ENCODE measurements around the gene NPC2. TPM values are rescaled to one million over a fixed set of nuclear protein-coding genes. Genes with fewer than 3 reads are reported as not detected.

NPC2 gene
- total RNA-seq, 4 donors from 2014 or later, result 225 to 510 (median 340) TPM

DNA sequence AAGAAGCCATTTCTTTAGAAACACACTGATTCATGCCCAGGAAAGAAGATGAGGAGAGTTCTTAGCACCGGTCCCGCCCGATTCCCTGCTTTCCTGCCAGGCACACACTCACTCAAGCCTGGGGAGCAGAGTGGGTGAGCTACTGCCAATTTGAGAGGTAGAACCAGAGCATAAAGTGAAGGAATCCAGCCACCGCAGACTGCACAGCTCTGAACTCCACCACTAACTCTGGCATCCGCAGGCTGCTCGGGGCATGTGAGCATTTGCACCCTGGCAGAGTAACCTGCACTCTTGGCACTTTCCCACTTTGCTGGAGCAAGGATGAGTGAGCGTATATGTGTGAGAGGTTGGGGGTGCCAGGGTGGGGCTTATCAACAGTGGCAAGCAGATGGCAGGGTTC, 63.1 kb downstream of the NPC2 start:
- H3K36me3 ChIP-seq, result no peaks in the 10 kb centered on the region
- H3K27me3 ChIP-seq, result peaks cover 0 to 17% of the 10 kb centered on the region in 2 donors
- no peak overlapping the region for H3K4me3 ChIP-seq
- H3K27ac ChIP-seq, result no peak overlapping the region
- peaks cover 0 to 7% (median 0%) of the 10 kb centered on the region in 4 donors for H3K4me1 ChIP-seq
- no peak for DNase-seq (ENCODE audit: low spot score in 2 of 2)
- no peaks in the 10 kb centered on the region for H3K9me3 ChIP-seq
- 84% methylated on average over 7 of the region's 7 CpGs for WGBS, 2 donors
- TF ChIP-seq, protein P1, sequence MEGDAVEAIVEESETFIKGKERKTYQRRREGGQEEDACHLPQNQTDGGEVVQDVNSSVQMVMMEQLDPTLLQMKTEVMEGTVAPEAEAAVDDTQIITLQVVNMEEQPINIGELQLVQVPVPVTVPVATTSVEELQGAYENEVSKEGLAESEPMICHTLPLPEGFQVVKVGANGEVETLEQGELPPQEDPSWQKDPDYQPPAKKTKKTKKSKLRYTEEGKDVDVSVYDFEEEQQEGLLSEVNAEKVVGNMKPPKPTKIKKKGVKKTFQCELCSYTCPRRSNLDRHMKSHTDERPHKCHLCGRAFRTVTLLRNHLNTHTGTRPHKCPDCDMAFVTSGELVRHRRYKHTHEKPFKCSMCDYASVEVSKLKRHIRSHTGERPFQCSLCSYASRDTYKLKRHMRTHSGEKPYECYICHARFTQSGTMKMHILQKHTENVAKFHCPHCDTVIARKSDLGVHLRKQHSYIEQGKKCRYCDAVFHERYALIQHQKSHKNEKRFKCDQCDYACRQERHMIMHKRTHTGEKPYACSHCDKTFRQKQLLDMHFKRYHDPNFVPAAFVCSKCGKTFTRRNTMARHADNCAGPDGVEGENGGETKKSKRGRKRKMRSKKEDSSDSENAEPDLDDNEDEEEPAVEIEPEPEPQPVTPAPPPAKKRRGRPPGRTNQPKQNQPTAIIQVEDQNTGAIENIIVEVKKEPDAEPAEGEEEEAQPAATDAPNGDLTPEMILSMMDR (IDR thresholded peaks at IDR 0.05), result no peak
- TF ChIP-seq POLR2A (IDR thresholded peaks at IDR 0.05), result no peak
- TF ChIP-seq EP300 (IDR thresholded peaks at IDR 0.05), result no peak

Other genes with a start within 250 kb of the NPC2 start
- gene ABCD4, start 190.4 kb downstream of the NPC2 start, total RNA-seq, result 10 to 100 TPM; 66.0 to 80.6 (median 73.3) TPM
- not detected for gene VRTN, start 144.8 kb downstream of the NPC2 start, total RNA-seq
- gene SYNDIG1L, start 67.1 kb downstream of the NPC2 start, total RNA-seq, result not detected
- 10 to 100 TPM in 3 of 4 donors, 1 to 10 TPM in 1; 7.3 to 14.9 (median 12.4) TPM for gene ISCA2, start 460 bp upstream of the NPC2 start, total RNA-seq
- gene LTBP2, start 118.9 kb upstream of the NPC2 start, total RNA-seq, result 100 to 1,000 TPM in 2 of 4 donors, 10 to 100 TPM in 2; 67.1 to 276 (median 134) TPM
- 10 to 100 TPM; 25.3 to 35.0 (median 32.2) TPM for gene AREL1, start 219.8 kb upstream of the NPC2 start, total RNA-seq
- gene FCF1, start 219.8 kb upstream of the NPC2 start, total RNA-seq, result 10 to 100 TPM; 16.8 to 39.8 (median 32.6) TPM

Data from tibial nerve (tissue), 4 donors.